ENCODE data around the gene AMN. TPM values are rescaled to one million over a fixed set of nuclear protein-coding genes. Genes with fewer than 3 reads are reported as not detected.

AMN gene
- total and polyA plus RNA-seq, 9 of the 15 experiments (the other 6 are each of a cell fraction or from before 2014, with no cell fraction given), result 0.04 to 0.14 TPM; not detected in 7

DNA sequence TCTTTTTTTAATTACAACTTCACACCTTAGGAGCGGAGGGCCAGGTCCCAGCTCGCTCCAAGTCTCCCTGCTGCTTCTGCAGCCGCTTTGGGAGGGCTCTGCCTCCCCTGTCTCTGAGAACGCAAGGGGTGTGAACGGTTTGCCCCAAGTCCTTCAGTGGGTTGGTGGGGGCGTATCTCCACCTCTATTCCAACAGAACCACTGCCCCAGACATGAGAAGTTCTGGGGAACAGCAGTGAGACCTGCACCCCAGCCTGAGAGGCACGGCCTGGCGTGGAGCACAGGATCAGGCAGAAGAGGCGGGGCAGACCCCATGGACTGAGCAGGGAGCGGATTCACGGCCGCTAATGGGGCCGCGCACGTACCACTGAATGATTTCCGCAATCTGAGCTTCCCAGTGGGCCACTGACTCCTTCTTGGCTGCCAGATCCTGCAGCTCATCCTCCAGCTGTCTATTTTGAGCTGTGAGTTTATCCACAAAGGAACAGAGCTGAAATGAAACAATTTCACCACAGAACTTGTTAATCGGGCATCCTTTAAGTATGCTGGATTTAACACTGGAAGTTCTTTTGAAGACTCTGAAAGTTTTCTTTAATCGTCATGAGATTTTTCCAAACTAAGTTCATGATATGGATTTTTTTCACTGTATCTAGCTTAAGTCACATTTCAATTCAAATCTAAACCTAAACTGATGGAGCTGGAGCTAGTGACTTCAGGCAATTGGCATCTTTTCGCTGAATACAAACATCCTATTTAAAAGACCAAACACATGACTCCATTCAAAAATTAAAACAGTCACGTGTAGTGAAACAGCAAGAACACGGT lies 44.4 kb downstream of the AMN start:
- H3K4me1 ChIP-seq (replicated peaks in 1 of 2; ENCODE audit: control insufficient read depth in 2 of 2, insufficient read depth in 2 of 2, low read length in 2 of 2), result peaks cover 0 to 5% of the 10 kb centered on the region in 2 experiments; a peak in 1 of 5 replicates
- TF ChIP-seq TRIM24 (IDR thresholded peaks at IDR 0.05) (no peak), KAT2B (IDR thresholded peaks at IDR 0.05; ENCODE audit: low read depth, low read length) (no peak), CCAR2 (IDR thresholded peaks at IDR 0.05; ENCODE audit: low read depth, low read length) (no peak), ZNF133 (CRISPR knock-in tag; IDR thresholded peaks at IDR 0.05) (no peak), NBN (IDR thresholded peaks at IDR 0.05; ENCODE audit: low read depth) (no peak), IFI16 (CRISPR knock-in tag; IDR thresholded peaks at IDR 0.05) (no peak), CCNT2 (IDR thresholded peaks at IDR 0.05; ENCODE audit: borderline replicate concordance, extremely low read depth, insufficient read length, low read depth, low read length) (no peak), GATA2 (CRISPR knock-in tag; IDR thresholded peaks at IDR 0.05) (no peak), ZNF75A (CRISPR knock-in tag; IDR thresholded peaks at IDR 0.05) (no peak), TOE1 (IDR thresholded peaks at IDR 0.05; ENCODE audit: borderline replicate concordance) (no peak), TOE1 (CRISPR knock-in tag; IDR thresholded peaks at IDR 0.05; ENCODE audit: borderline replicate concordance, low read depth) (no peak), PTBP1 (IDR thresholded peaks at IDR 0.05; ENCODE audit: low read depth, low read length) (no peak), PHF8 (IDR thresholded peaks at IDR 0.05; ENCODE audit: borderline replicate concordance, low read length) (no peak)
- TF ChIP-seq, protein P1, sequence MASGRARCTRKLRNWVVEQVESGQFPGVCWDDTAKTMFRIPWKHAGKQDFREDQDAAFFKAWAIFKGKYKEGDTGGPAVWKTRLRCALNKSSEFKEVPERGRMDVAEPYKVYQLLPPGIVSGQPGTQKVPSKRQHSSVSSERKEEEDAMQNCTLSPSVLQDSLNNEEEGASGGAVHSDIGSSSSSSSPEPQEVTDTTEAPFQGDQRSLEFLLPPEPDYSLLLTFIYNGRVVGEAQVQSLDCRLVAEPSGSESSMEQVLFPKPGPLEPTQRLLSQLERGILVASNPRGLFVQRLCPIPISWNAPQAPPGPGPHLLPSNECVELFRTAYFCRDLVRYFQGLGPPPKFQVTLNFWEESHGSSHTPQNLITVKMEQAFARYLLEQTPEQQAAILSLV (tag; IDR thresholded peaks at IDR 0.05), result no peak
- no TSS peak for BruUV-seq (replicated peaks)
- CTCF ChIA-PET (ENCODE audit: low intra/inter-chr PET ratio), result no interaction called here
- no peak overlapping the region for H2AFZ ChIP-seq (ENCODE audit: low read depth, low read length)
- no peaks in the 10 kb centered on the region for H3K27me3 ChIP-seq (ENCODE audit: control insufficient read depth in 2 of 2, insufficient read depth in 2 of 2, low read length in 2 of 2)
- H3K79me2 ChIP-seq (ENCODE audit: control insufficient read depth, insufficient read depth, low read length), result no peaks in the 10 kb centered on the region
- peaks cover 63% of the 10 kb centered on the region; the same call in 2 of the 3 replicates for H3K36me3 ChIP-seq (ENCODE audit: control insufficient read depth, insufficient read depth, low read length)
- FAIRE-seq, result no peak
- WGBS (ENCODE audit: insufficient coverage, low coverage, missing lambda C conversion rate), result 91% methylated on average over 10 of the region's 21 CpGs
- ATAC-seq, result no peak
- no peak overlapping the region for H3K4me2 ChIP-seq (ENCODE audit: insufficient read depth, low read length)
- H3K9me1 ChIP-seq (ENCODE audit: control insufficient read depth, insufficient read depth, low read length), result no peaks in the 10 kb centered on the region
- POLR2A ChIA-PET, result interaction anchor here (0.9 kb wide), 1 partner anchor 273 kb away, joined by 3 read pairs; no protein-coding TSS in a partner anchor
- in situ Hi-C loops (cut with MboI), result no loop called here
- intact Hi-C loops (cut with micrococcal nuclease), result no loop called here
- no peak overlapping the region for H3K9ac ChIP-seq (ENCODE audit: insufficient read depth in 1 of 2, low read depth in 2 of 2, low read length in 2 of 2)
- no peaks in the 10 kb centered on the region for H4K20me1 ChIP-seq (replicated peaks; ENCODE audit: control insufficient read depth, insufficient read depth, low read length)
- DNase-seq (ENCODE audit: extremely low read depth in 1 of 4, low spot score in 3 of 4), result no peak
- no peak overlapping the region for H3K27ac ChIP-seq (ENCODE audit: extremely low read depth, low read depth, low read length)
- no peak overlapping the region for H3K4me3 ChIP-seq
- no peaks in the 10 kb centered on the region for H3K9me3 ChIP-seq (replicated peaks; ENCODE audit: control insufficient read depth, insufficient read depth, low read depth, low read length)
